LNCAP (cell line): ENCODE data around the gene CCDC88B.

Source experiments
- CTCF ChIP-seq: fragments of 450-650 bp; IDR thresholded peaks from 2 replicates; pipeline ENCODE4 v1.5.1; 2017; ENCODE audit warnings: mild to moderate bottlenecking

The CCDC88B gene

GRCh38 chr11:64341851-64342791 is 2.1 kb downstream of the CCDC88B start:
- peak; percentile 53 for TF ChIP-seq CTCF

- TF ChIP-seq CTCF = no peak
Measured at GRCh38 chr11:64342869-64343745, 3.1 kb downstream of the CCDC88B start.

GRCh38 chr11:64343767-64344559 is 4.0 kb downstream of the CCDC88B start:
- peak; percentile 38; the same call in 1 of the 2 replicates for TF ChIP-seq CTCF

GRCh38 chr11:64344787-64345186 is 4.8 kb downstream of the CCDC88B start:
- TF ChIP-seq CTCF = no peak

GRCh38 chr11:64347193-64347867 is 7.3 kb downstream of the CCDC88B start:
- TF ChIP-seq CTCF = no peak

- no peak for TF ChIP-seq CTCF
Measured at GRCh38 chr11:64348383-64349024, 8.5 kb downstream of the CCDC88B start.
